ENCODE results near the gene CDH13. TPM values are rescaled to one million over a fixed set of nuclear protein-coding genes. Genes with fewer than 3 reads are reported as not detected.

CDH13 gene
- total RNA-seq, 2 donors from 2014 or later = 2.4 to 6.3 TPM

DNA sequence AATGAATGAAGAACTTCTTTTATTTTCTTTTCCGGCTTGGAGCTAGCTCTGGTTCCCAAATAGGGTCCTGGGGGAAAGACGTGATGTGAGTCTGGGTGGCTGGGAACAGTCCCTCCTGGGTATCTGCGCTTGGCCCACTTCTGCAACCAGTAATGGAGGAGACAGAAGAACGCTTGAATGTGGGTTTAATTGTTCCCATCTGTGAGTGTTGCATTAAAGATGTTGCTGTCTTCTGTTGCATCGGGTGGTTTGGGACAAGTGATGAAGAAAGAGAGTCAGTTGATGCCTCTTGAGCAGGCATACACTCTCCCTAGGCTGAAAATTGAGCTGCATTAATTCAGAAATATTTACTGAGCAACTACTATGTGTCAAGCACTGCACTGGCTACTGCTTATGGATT is 511.1 kb downstream of the CDH13 start:
- no peaks in the 10 kb centered on the region for H3K36me3 ChIP-seq
- peaks cover 4% of the 10 kb centered on the region for H3K4me1 ChIP-seq
- no peak overlapping the region for H3K9ac ChIP-seq (ENCODE audit: low read depth in 2 of 2, low read length in 2 of 2)
- no peaks in the 10 kb centered on the region for H3K9me3 ChIP-seq
- DNase-seq = no peak
- no peaks in the 10 kb centered on the region for H3K27me3 ChIP-seq
- TF ChIP-seq, protein P1, sequence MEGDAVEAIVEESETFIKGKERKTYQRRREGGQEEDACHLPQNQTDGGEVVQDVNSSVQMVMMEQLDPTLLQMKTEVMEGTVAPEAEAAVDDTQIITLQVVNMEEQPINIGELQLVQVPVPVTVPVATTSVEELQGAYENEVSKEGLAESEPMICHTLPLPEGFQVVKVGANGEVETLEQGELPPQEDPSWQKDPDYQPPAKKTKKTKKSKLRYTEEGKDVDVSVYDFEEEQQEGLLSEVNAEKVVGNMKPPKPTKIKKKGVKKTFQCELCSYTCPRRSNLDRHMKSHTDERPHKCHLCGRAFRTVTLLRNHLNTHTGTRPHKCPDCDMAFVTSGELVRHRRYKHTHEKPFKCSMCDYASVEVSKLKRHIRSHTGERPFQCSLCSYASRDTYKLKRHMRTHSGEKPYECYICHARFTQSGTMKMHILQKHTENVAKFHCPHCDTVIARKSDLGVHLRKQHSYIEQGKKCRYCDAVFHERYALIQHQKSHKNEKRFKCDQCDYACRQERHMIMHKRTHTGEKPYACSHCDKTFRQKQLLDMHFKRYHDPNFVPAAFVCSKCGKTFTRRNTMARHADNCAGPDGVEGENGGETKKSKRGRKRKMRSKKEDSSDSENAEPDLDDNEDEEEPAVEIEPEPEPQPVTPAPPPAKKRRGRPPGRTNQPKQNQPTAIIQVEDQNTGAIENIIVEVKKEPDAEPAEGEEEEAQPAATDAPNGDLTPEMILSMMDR (IDR thresholded peaks at IDR 0.05) = no peak
- no peak overlapping the region for H3K4me3 ChIP-seq
- no peak overlapping the region for H3K27ac ChIP-seq
- intact Hi-C loops (cut with DNase I) = no loop called here

DNA sequence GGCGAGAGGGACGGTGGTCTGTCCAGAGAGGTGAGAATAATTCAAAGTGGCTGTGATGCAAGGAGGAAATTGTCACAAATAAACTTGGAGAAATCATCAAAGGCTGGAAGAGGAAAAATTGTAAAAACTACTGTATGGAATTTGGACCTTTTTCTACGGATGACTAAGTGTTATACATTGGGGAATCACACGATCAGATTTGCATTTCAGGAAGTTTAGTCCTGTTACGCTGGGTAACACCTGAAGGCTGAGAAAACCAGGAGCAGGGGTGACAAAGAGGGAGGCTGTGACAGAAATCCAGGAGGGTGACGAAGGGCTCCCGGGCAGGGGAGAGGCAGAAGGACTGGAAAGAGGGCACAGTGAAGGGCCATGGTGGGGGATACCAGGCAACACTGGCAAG is 511.7 kb downstream of the CDH13 start:
- H3K27ac ChIP-seq = no peak overlapping the region
- H3K4me3 ChIP-seq = no peak overlapping the region
- H3K36me3 ChIP-seq = no peaks in the 10 kb centered on the region
- intact Hi-C loops (cut with DNase I) = no loop called here
- TF ChIP-seq, protein P1 (IDR thresholded peaks at IDR 0.05) = no peak
- peaks cover 4% of the 10 kb centered on the region for H3K4me1 ChIP-seq
- H3K9me3 ChIP-seq = no peaks in the 10 kb centered on the region
- DNase-seq = no peak
- no peaks in the 10 kb centered on the region for H3K27me3 ChIP-seq
- no peak overlapping the region for H3K9ac ChIP-seq (ENCODE audit: low read depth in 2 of 2, low read length in 2 of 2)

DNA sequence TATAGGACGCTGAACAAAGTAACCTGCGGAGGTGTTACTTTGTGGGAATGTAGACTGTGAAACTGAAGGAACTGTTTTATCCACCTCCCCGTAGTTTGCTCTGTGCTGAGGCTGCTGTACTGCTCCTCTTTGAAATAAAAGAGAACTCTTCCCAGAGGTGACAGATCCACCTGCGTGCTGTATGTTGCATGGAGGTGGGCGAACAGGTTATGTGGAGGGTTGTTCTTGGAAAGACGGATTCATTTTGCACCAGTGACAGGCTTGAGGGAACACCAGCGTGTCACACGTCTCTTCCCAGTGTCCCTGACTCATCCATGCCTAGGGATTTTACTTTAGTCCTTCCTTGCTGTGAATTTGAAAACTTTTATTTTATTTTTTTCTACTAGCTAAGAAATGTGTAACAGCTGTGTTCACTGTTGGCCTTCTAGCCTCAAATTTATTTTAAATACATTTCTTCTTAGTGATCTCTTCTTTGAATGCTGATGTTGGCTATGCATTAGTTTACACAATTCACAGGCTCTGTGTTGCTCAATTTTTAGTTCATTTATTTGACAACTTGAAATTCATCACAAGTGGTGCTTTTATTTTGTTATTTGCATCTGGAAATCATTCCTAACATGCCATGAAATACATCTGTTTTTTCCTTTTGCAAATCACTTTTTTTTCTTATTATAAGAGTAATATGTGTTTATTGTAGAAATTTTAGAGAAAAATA is 512.4 kb downstream of the CDH13 start:
- intact Hi-C loops (cut with DNase I) = no loop called here
- TF ChIP-seq, protein P1 (IDR thresholded peaks at IDR 0.05) = no peak
- H3K9me3 ChIP-seq = no peaks in the 10 kb centered on the region
- H3K36me3 ChIP-seq = no peaks in the 10 kb centered on the region
- H3K4me3 ChIP-seq = no peak overlapping the region
- H3K9ac ChIP-seq (ENCODE audit: low read depth in 2 of 2, low read length in 2 of 2) = no peak overlapping the region
- DNase-seq = no peak
- no peak overlapping the region for H3K27ac ChIP-seq
- H3K27me3 ChIP-seq = no peaks in the 10 kb centered on the region
- H3K4me1 ChIP-seq = peaks cover 4% of the 10 kb centered on the region

DNA sequence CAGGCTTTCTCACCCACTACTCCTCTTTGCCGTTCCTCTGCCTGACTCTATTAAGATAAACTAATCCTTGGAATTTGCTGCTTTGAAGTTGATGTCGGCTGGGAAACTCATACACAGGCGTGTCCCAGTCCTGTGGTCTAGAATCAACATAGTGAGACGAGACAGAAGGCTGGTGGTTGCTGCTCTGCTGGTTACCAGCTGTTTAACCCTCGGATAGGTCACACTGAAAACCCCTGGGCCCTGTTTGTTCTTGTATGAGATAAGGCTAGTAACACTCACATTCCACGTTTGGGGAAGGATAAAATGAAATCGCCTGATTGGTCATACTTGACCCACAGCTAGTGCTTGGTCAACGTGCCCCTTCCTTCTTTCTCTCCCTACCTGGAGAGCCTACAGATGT is 517.0 kb downstream of the CDH13 start:
- H3K4me1 ChIP-seq = no peaks in the 10 kb centered on the region
- no peaks in the 10 kb centered on the region for H3K9me3 ChIP-seq
- intact Hi-C loops (cut with DNase I) = no loop called here
- DNase-seq = peak; percentile 31
- TF ChIP-seq, protein P1 (IDR thresholded peaks at IDR 0.05) = no peak
- H3K9ac ChIP-seq (ENCODE audit: low read depth in 2 of 2, low read length in 2 of 2) = no peak overlapping the region
- H3K27ac ChIP-seq = no peak overlapping the region
- H3K36me3 ChIP-seq = no peaks in the 10 kb centered on the region
- no peaks in the 10 kb centered on the region for H3K27me3 ChIP-seq
- no peak overlapping the region for H3K4me3 ChIP-seq

DNA sequence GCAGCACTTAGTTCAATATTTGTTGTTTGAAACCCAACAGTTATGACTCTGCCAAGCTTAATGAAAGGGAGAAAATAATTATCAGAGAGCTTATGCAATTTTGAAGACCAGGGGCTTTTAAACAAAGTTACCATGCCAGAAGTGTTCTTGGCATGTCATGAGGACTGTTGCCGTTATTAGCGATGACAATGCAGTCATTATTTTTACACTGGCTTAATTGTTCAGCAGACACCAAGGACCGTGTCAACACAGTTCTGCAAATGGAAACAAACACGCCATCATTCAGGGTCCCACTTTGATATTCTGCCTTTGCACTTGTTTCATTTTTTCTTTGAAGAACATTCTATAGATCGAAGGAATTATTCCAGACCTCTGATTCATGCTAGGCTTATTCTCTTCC is 518.5 kb downstream of the CDH13 start:
- intact Hi-C loops (cut with DNase I) = no loop called here
- no peak for DNase-seq
- no peaks in the 10 kb centered on the region for H3K9me3 ChIP-seq

More for the DNA sequence above, 518.5 kb downstream of the CDH13 start:
- H3K27me3 ChIP-seq = no peaks in the 10 kb centered on the region
- no peak overlapping the region for H3K9ac ChIP-seq (ENCODE audit: low read depth in 2 of 2, low read length in 2 of 2)
- H3K4me3 ChIP-seq = no peak overlapping the region
- no peak overlapping the region for H3K27ac ChIP-seq
- TF ChIP-seq, protein P1 (IDR thresholded peaks at IDR 0.05) = no peak
- no peaks in the 10 kb centered on the region for H3K36me3 ChIP-seq
- H3K4me1 ChIP-seq = no peaks in the 10 kb centered on the region
